ENCODE results near the gene CYP27C1. TPM values are rescaled to one million over a fixed set of nuclear protein-coding genes. Genes with fewer than 3 reads are reported as not detected.

Gene CYP27C1
- total RNA-seq, 1 experiment from 2014 or later, result 0.11 TPM

DNA sequence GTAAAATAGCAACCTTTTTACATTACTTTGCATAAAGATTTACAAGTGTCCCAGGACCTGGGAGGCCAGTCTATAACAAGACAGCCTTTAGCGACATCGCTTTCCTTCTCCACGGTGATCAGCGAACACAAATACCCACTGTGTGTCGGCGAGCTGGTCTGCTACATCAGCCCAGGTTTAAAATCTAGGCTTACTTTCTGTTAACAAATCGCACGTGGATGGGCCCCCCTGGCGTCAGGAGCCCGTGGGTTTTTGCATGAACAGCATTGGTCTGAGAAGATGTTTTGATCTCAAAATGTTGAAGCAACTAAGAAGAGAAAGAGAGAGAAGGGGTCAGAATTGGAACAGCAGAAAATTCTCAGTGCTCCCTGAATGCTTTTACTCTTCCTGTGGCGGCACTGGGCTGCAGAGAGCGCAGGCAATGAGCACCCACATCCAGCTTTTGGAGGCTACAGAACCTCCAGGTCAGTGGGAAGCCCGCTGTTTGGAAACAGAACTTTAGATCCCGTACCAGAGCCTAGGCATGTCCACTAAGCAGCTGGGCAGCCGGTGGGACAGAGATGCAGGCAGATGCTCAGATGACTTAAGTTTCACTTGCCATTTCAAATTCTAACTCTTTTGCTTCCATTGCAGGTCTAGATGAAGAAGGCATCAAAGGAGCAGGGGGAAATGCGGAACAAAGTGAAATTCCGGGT lies 32.9 kb downstream of the CYP27C1 start:
- intact Hi-C loops (cut with micrococcal nuclease; ENCODE audit: unreplicated experiment), result no loop called here
- DNase-seq, result no peak
- Histone ChIP-seq H3K9me3 (no peaks in the 10 kb centered on the region; the same call in 1 of the 2 replicates), H3K27me3 (replicated peaks; ENCODE audit: control insufficient read depth, insufficient read depth, low read length) (no peaks in the 10 kb centered on the region), H3K4me1 (peaks cover 9% of the 10 kb centered on the region), H3K36me3 (ENCODE audit: control insufficient read depth, insufficient read depth, low read length) (no peaks in the 10 kb centered on the region), H3K4me3 (ENCODE audit: low read depth, low read length) (no peak overlapping the region)
- Mint-ChIP-seq H3K9me3 (ENCODE audit: unreplicated experiment) (peaks cover 14% of the 10 kb centered on the region), H3K4me1 (ENCODE audit: low read depth, unreplicated experiment) (peaks cover 12% of the 10 kb centered on the region), H3K36me3 (ENCODE audit: insufficient read depth, unreplicated experiment) (no peaks in the 10 kb centered on the region), H3K27ac (ENCODE audit: unreplicated experiment) (no peak overlapping the region), H3K4me3 (ENCODE audit: unreplicated experiment) (no peak overlapping the region), H3K27me3 (ENCODE audit: insufficient read depth, unreplicated experiment) (no peaks in the 10 kb centered on the region)
- TF ChIP-seq, protein P1, sequence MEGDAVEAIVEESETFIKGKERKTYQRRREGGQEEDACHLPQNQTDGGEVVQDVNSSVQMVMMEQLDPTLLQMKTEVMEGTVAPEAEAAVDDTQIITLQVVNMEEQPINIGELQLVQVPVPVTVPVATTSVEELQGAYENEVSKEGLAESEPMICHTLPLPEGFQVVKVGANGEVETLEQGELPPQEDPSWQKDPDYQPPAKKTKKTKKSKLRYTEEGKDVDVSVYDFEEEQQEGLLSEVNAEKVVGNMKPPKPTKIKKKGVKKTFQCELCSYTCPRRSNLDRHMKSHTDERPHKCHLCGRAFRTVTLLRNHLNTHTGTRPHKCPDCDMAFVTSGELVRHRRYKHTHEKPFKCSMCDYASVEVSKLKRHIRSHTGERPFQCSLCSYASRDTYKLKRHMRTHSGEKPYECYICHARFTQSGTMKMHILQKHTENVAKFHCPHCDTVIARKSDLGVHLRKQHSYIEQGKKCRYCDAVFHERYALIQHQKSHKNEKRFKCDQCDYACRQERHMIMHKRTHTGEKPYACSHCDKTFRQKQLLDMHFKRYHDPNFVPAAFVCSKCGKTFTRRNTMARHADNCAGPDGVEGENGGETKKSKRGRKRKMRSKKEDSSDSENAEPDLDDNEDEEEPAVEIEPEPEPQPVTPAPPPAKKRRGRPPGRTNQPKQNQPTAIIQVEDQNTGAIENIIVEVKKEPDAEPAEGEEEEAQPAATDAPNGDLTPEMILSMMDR (IDR thresholded peaks at IDR 0.05; ENCODE audit: insufficient read depth in 1 of 2, low read depth in 1 of 2, low read length in 1 of 2, severe bottlenecking in 1 of 2, unreplicated experiment in 1 of 2), result no peak
- no TSS peak for BruUV-seq (replicated peaks)
- ChIA-PET POLR2A (no interaction called here), CTCF (no interaction called here)

GRCh38 chr2:127185705-127186104 lies 34.4 kb downstream of the CYP27C1 start:
- no peak for DNase-seq
- BruUV-seq (replicated peaks), result no TSS peak
- H3K4me3 Mint-ChIP-seq (ENCODE audit: unreplicated experiment), result no peak overlapping the region
- POLR2A ChIA-PET, result no interaction called here
- H3K9me3 Mint-ChIP-seq (ENCODE audit: unreplicated experiment), result peaks cover 19% of the 10 kb centered on the region
- H3K36me3 ChIP-seq (ENCODE audit: control insufficient read depth, insufficient read depth, low read length), result no peaks in the 10 kb centered on the region
- peaks cover 9% of the 10 kb centered on the region for H3K4me1 ChIP-seq
- H3K27me3 ChIP-seq (replicated peaks; ENCODE audit: control insufficient read depth, insufficient read depth, low read length), result no peaks in the 10 kb centered on the region
- peaks cover 5% of the 10 kb centered on the region for H3K9me3 ChIP-seq
- intact Hi-C loops (cut with micrococcal nuclease; ENCODE audit: unreplicated experiment), result no loop called here
- H3K27me3 Mint-ChIP-seq (ENCODE audit: insufficient read depth, unreplicated experiment), result no peaks in the 10 kb centered on the region
- H3K4me3 ChIP-seq (ENCODE audit: low read depth, low read length), result no peak overlapping the region
- H3K4me1 Mint-ChIP-seq (ENCODE audit: low read depth, unreplicated experiment), result peaks cover 12% of the 10 kb centered on the region
- CTCF ChIA-PET, result no interaction called here
- no peak overlapping the region for H3K27ac Mint-ChIP-seq (ENCODE audit: unreplicated experiment)
- H3K36me3 Mint-ChIP-seq (ENCODE audit: insufficient read depth, unreplicated experiment), result no peaks in the 10 kb centered on the region
- TF ChIP-seq, protein P1 (IDR thresholded peaks at IDR 0.05; ENCODE audit: insufficient read depth in 1 of 2, low read depth in 1 of 2, low read length in 1 of 2, severe bottlenecking in 1 of 2, unreplicated experiment in 1 of 2), result no peak

DNA sequence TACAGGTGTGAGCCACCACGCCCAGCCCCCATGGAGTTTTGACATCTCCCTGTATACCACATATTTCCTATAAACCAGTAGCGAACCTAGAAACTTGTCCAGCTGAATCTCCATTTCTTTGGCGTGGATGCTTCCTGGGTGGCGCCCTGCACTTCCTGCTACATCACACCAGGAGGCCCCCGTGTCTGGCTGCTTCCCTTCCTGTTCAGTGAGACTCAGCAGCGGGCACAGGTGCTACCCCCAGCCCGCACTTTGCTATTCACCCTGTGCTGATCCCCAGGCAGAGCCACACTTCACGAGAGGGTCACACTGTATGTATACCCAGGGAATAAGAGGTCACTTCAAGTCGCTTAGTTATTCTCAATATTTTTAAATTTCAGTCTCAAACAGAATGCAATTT lies 35.0 kb downstream of the CYP27C1 start:
- Histone ChIP-seq H3K27me3 (replicated peaks; ENCODE audit: control insufficient read depth, insufficient read depth, low read length) (no peaks in the 10 kb centered on the region), H3K36me3 (ENCODE audit: control insufficient read depth, insufficient read depth, low read length) (no peaks in the 10 kb centered on the region), H3K9me3 (peaks cover 8% of the 10 kb centered on the region), H3K4me1 (peaks cover 9% of the 10 kb centered on the region), H3K4me3 (ENCODE audit: low read depth, low read length) (no peak overlapping the region)
- Mint-ChIP-seq H3K36me3 (ENCODE audit: insufficient read depth, unreplicated experiment) (no peaks in the 10 kb centered on the region), H3K9me3 (ENCODE audit: unreplicated experiment) (peaks cover 25% of the 10 kb centered on the region), H3K27me3 (ENCODE audit: insufficient read depth, unreplicated experiment) (no peaks in the 10 kb centered on the region), H3K4me3 (ENCODE audit: unreplicated experiment) (no peak overlapping the region), H3K27ac (ENCODE audit: unreplicated experiment) (peak overlapping the region; percentile 12), H3K4me1 (ENCODE audit: low read depth, unreplicated experiment) (peaks cover 12% of the 10 kb centered on the region)
- DNase-seq, result no peak
- ChIA-PET CTCF (interaction anchor here (2.6 kb wide), 1 partner anchor 12 kb away, joined by 9 read pairs; no protein-coding TSS in a partner anchor), POLR2A (no interaction called here)
- intact Hi-C loops (cut with micrococcal nuclease; ENCODE audit: unreplicated experiment), result no loop called here
- no TSS peak for BruUV-seq (replicated peaks)
- TF ChIP-seq, protein P1 (IDR thresholded peaks at IDR 0.05; ENCODE audit: insufficient read depth in 1 of 2, low read depth in 1 of 2, low read length in 1 of 2, severe bottlenecking in 1 of 2, unreplicated experiment in 1 of 2), result no peak

All from Caco-2 (cell line).